ENCODE data around the gene PCYOX1L.
"Not testable (repeated sequence)": the region's sequence is repeated elsewhere in the genome, so short reads cannot be mapped to it uniquely, and the experiment has no call there.

PCYOX1L gene

DNA sequence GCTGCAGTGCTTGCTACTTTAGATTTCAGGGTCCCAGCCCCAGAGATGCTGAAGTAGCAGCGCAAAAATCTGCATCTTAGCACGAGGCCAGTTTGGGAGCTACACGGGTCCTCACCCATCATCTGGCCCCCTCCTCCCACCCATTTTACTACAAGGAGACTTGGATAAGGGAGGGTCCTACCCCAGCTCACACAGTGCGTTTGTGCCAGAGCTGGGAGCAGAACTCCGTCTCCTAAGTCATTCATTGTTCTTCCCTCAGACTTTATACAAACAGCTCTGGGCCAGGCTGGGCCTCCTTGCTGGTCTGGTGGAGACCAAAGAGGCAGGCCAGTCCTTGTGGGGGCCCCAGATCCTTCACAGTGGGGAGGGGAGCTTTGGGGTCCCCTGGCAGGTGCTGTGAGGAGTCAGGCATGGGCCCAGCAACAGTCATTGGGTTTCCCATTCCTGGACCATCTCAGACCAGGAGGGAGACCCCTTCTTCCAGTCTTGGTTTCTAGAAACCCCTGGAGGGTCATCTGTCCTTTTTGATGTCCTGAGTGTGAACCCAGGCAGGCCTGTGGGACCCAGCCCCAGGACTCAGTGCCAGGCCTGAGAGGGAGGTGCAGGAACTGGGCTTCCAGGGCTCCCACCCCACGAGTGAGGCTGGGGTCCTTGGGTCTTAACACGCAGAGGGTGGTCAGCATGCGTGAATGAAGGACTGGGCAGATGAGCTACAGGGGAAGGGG is 23.6 kb downstream of the PCYOX1L start:
- Mint-ChIP-seq H3K27ac (no peak overlapping the region), H3K4me3 (no peak overlapping the region), H3K36me3 (ENCODE audit: low read depth) (no peaks in the 10 kb centered on the region), H3K27me3 (no peaks in the 10 kb centered on the region), H3K4me1 (ENCODE audit: low read depth) (no peaks in the 10 kb centered on the region), H3K9me3 (no peaks in the 10 kb centered on the region)

DNA sequence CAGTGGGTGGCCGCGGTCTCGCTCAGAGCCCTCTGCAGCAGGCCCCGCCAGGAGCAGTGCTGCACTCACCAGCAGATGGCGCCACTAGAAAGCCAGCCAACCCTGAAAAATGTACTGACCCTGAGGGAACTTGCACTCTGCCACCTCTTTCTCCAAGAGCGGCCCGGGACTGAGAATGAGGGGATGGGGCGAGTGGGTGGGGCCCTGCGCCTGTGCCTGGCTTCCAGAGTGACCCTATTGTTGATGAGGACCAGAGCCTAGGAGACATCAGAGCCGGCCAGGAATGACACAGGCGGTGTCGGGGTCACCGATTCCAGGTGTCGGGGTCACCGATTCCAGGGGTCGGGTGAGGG is 24.1 kb downstream of the PCYOX1L start:
- no peaks in the 10 kb centered on the region for H3K36me3 Mint-ChIP-seq (ENCODE audit: low read depth)
- H3K4me1 Mint-ChIP-seq (ENCODE audit: low read depth) = no peaks in the 10 kb centered on the region
- H3K4me3 Mint-ChIP-seq = no peak overlapping the region
- H3K9me3 Mint-ChIP-seq = no peaks in the 10 kb centered on the region
- no peaks in the 10 kb centered on the region for H3K27me3 Mint-ChIP-seq
- no peak overlapping the region for H3K27ac Mint-ChIP-seq

DNA sequence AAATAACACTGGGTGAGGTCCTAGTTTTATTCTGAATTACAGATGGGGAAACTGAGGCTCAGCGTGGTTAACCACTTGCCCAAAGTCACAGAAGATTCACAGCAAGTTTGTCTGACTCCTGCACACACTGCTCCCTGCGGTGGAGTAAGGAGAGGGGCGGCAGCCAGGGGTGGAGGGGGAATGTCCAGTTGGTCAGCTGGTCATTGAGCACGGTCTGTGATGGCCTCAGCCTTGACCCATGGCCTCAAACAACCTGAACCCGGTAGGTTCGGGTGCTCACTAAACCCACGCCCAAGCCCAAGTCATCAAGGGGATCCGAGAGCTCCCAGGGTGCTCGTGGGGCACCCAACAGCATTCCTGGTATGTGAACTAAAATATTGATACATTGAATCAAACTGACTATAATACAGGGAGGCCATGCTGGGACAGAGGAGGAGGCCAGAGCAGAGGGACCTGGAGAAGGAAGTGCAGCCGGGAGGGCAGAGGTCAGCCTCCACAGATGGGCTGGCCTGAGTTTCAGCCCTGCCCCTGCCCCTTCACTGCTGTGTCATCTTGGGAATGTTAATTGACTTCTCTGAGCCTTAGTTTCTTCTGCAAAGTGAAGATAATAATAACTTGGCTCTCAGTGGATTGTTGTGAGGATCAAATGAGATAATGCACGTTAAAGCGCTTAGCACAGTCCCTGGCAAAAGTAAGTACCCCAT is 24.8 kb downstream of the PCYOX1L start:
- H3K27me3 Mint-ChIP-seq = no peaks in the 10 kb centered on the region
- no peaks in the 10 kb centered on the region for H3K4me1 Mint-ChIP-seq (ENCODE audit: low read depth)
- no peaks in the 10 kb centered on the region for H3K36me3 Mint-ChIP-seq (ENCODE audit: low read depth)
- H3K27ac Mint-ChIP-seq = no peak overlapping the region
- no peaks in the 10 kb centered on the region for H3K9me3 Mint-ChIP-seq
- no peak overlapping the region for H3K4me3 Mint-ChIP-seq

DNA sequence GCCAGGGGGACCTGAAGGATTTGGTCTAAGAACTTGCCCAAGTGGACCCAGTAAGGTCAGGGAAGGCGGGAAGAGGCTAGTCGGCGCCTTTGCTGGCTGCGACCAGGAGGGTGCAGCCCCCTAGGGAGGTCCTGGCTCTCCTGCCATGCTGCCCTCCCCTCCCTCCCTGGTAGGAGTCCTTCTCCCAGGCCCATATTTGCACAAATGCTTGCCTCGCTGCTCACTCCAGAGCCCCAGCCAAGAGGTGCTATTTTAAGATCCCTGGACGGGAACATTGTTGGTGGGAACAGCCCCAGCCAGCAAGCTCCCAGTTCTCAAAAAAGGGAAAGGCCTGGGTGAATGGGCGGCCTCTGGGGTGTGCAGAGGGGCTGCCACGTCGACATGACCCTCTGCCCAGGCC is 25.6 kb downstream of the PCYOX1L start:
- H3K27me3 Mint-ChIP-seq = no peaks in the 10 kb centered on the region
- H3K27ac Mint-ChIP-seq = no peak overlapping the region
- H3K4me1 Mint-ChIP-seq (ENCODE audit: low read depth) = no peaks in the 10 kb centered on the region
- H3K36me3 Mint-ChIP-seq (ENCODE audit: low read depth) = no peaks in the 10 kb centered on the region
- H3K9me3 Mint-ChIP-seq = no peaks in the 10 kb centered on the region
- H3K4me3 Mint-ChIP-seq = no peak overlapping the region

DNA sequence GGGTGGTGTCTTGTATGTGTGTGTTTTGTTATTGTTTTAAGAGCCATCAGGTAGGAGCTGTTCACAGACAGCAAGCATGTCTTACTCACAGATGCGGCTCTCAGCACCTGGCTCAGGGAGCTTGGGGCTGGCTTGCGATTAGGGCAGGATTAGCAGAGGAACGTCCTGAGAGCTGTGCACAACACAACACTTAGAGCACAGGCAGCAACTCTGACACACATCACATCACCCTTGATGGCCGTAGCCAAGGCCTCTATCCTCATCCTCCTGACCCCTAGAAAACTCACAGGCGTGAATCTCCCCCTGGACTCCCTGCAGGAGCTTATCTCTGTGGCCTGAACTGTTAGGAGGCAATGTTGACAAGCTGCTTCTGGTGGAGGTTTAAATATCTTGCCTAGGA is 28.3 kb downstream of the PCYOX1L start:
- Mint-ChIP-seq H3K27ac (no peak overlapping the region), H3K9me3 (no peaks in the 10 kb centered on the region), H3K4me1 (ENCODE audit: low read depth) (no peaks in the 10 kb centered on the region), H3K4me3 (no peak overlapping the region), H3K27me3 (no peaks in the 10 kb centered on the region), H3K36me3 (ENCODE audit: low read depth) (no peaks in the 10 kb centered on the region)

DNA sequence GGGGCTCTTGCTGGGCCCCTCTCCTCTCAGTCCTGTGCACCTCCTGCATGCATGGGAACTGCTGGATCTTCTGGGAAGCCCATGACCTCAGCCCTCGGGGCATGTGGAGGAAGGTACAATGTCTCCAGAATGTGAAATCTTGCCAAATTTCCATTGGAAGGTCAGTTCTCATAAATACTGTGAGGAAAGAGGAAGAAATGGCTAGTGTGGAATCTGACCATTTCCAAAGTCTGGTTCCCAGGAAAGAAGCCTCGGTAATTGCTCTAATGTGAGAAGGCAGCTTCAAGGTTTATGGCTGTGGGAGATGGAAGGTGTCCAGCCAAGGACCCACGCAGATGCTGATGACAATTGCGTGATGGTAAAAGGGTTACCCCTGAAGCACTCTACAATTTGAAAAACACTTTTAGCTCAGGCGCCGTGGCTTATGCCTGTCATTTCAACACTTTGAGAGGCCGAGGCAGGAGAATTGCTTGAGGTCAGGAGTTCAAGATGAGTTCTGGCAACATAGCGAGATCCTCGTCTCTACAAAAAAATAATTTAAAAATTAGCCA is 29.3 kb downstream of the PCYOX1L start:
- Mint-ChIP-seq H3K27ac (no peak overlapping the region), H3K9me3 (no peaks in the 10 kb centered on the region), H3K4me3 (no peak overlapping the region), H3K4me1 (ENCODE audit: low read depth) (no peaks in the 10 kb centered on the region), H3K27me3 (no peaks in the 10 kb centered on the region), H3K36me3 (ENCODE audit: low read depth) (no peaks in the 10 kb centered on the region)

DNA sequence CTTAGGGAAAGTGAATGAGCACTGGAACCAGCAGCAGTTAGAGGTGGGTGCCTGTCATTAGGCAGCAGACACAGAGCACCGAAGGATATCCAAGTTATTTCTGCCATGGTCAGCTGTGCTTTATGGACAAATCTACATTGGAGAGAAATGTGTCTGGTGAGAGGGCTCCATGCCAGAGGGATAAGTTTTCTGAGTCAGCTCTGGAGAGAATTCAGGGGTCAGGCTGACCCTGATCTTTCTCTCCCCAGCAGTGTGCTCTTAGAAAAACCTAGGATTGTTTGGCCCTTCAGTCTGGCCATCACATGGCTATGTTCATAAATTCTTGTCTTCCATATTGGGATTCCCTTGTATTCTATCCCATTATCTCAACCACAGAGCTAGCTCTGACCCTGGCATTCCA is 30.1 kb downstream of the PCYOX1L start:
- Mint-ChIP-seq H3K27ac (no peak overlapping the region), H3K4me1 (ENCODE audit: low read depth) (no peaks in the 10 kb centered on the region), H3K9me3 (no peaks in the 10 kb centered on the region), H3K36me3 (ENCODE audit: low read depth) (no peaks in the 10 kb centered on the region), H3K4me3 (no peak overlapping the region), H3K27me3 (no peaks in the 10 kb centered on the region)

DNA sequence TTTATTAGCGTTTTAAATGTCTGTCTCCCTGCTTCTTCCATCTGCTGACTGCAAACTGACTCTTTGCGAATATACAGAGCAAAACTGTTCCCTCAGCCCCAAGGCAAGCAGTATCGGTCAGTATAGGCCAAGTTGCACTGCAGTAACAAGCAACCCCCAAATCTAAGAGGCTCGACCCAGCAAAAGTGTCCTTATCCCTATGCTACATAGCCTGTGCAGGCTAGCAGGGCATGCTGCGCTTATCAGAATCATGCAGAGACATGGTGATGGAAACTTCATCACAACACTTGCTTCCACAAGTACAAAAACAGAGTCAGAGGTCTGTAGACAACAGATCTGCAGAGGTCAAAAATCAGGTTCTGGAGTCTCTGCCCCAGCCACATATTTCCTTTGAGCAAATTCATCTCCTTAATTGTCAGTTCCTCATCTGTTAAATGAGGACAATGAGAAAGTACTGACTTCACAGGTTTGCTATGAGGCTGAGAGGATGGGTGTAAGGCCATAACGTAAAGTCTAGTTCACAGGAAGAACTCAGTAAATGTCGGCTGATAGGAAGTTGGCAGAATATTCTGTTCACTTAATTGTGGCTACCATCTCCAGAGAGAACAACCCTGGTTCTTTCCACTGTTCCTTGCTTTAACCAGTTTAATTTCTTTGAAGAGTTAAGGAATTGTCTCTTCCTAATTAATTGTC is 30.8 kb downstream of the PCYOX1L start:
- no peaks in the 10 kb centered on the region for H3K36me3 Mint-ChIP-seq (ENCODE audit: low read depth)
- H3K27me3 Mint-ChIP-seq = no peaks in the 10 kb centered on the region
- no peaks in the 10 kb centered on the region for H3K4me1 Mint-ChIP-seq (ENCODE audit: low read depth)
- no peak overlapping the region for H3K4me3 Mint-ChIP-seq
- H3K27ac Mint-ChIP-seq = no peak overlapping the region
- H3K9me3 Mint-ChIP-seq = no peaks in the 10 kb centered on the region

DNA sequence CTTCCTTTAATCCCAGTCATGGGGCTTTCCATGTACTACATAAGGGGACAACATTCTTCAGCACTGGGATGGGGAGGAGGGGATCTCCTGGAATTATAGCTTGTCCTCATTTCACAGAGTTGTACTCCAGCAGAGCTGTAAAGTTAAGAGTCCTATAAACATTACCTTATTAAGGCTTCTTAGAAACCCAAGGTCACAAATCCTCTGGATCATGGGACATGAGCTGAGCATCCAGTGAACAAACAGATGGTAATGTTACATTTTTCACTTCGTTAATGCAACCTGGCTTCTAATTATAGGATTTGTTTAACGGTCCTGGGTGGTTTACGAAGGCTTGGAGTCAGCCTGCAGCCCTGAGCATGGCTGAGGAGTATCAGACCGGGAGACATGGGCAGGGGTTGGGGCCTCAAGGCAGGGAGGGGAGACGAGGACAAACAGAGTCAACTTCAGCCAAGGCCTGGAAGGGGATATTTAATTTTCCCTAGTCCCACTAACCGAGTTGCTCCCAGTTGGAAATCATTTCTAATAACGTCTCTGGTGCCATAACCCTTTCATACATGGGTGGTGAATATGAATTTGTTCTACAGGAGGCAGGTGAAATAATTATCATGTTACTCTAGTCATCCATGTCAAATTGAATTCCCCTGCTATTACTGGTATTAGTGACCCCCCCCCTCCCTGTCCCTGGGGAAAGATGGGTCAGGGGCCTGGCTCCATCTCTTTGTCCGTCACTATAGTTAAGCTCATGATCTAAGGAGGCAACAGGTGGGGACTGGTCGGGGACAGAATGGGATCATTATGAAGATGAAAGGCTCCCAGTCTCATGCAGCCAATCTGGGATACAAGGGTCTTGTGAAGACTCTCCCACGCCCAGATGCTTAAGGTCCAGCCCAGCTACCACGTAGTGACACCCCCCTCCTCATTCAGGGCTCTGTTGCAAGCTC is 32.0 kb downstream of the PCYOX1L start:
- Mint-ChIP-seq H3K36me3 (ENCODE audit: low read depth) (no peaks in the 10 kb centered on the region), H3K4me1 (ENCODE audit: low read depth) (no peaks in the 10 kb centered on the region), H3K9me3 (no peaks in the 10 kb centered on the region), H3K27ac (no peak overlapping the region), H3K4me3 (no peak overlapping the region), H3K27me3 (no peaks in the 10 kb centered on the region)

DNA sequence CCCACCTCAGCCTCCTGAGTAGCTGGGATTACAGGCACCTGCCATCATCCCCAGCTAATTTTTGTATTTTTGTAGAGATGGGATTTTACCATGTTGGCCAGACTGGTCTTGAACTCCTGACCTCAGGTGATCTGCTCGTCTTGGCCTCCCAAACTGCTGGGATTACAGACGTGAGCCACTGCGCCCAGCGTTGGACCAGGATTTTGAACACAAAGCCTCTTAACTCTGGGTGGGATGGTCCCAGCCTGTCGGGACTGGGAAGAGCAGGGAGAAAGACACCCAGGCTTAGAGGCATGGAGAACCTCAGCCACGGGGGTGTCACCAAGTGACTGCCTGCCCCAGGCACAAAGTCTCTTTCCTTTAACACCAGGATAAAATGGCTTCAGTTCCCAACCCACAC is 33.2 kb downstream of the PCYOX1L start:
- not testable (repeated sequence) for H3K27me3 Mint-ChIP-seq; H3K9me3 Mint-ChIP-seq; H3K4me1 Mint-ChIP-seq (ENCODE audit: low read depth); H3K27ac Mint-ChIP-seq; H3K36me3 Mint-ChIP-seq (ENCODE audit: low read depth); H3K4me3 Mint-ChIP-seq

DNA sequence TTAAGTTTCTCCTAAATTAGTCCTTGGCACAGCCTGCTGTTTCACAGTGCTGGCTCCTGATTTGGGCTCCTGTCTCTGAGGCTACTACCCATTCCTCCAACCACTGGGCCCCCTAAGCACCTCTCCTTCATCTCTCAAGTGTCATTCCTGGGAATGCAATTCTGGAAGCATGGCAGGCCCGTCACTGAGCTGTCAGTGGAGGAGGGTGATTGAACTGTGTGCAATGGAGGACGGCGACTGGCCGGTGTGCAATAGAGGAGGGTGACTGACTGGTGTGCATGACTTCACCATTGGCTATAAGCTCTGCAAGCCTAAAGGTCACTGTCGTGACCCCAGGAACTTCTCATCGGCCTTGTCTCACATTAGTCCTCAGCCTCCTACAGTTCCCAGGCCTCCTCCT is 33.7 kb downstream of the PCYOX1L start:
- Mint-ChIP-seq H3K4me1 (ENCODE audit: low read depth) (no peaks in the 10 kb centered on the region), H3K4me3 (no peak overlapping the region), H3K27me3 (no peaks in the 10 kb centered on the region), H3K36me3 (ENCODE audit: low read depth) (no peaks in the 10 kb centered on the region), H3K9me3 (no peaks in the 10 kb centered on the region), H3K27ac (no peak overlapping the region)

DNA sequence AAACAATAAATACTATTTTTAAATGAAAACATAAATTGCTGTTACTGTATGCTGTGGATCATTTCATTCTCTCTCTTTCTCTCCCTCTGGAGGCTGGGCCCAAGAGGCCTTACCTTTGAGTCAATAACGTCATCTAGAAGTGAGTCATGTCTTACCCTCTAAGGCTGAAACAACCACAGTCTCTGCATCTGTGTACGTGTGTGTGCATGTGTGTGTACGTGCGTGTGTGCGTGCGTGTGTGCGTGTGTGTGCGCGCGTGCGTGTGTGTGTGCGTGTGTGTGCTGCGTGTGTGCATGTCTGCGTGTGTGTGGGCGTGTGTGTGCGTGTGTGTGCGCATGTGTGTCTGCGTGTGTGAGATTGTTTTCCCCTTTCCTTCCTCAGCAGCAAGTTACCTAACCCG is 34.9 kb downstream of the PCYOX1L start:
- no peaks in the 10 kb centered on the region for H3K4me1 Mint-ChIP-seq (ENCODE audit: low read depth)
- H3K27ac Mint-ChIP-seq = no peak overlapping the region

DNA sequence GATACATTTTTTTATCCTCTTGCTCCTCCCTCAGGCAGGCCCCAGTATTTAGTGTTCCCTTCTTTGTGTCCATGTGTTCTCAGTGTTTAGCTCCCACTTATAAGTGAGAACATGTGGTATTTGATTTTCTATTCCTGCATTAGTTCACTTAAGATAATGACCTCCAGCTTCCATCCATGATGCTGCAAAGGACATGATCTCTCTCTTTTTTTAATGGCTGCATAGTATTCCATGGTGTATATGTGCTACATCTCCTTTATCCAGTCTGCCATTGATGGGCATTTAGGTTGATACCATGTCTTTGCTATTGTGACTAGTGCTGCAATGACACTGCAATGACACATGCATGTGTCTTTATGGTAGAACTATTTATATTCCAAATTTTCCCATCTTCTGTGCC is 37.1 kb downstream of the PCYOX1L start:
- not testable (repeated sequence) for H3K36me3 Mint-ChIP-seq (ENCODE audit: low read depth); H3K9me3 Mint-ChIP-seq; H3K27ac Mint-ChIP-seq; H3K27me3 Mint-ChIP-seq; H3K4me3 Mint-ChIP-seq; H3K4me1 Mint-ChIP-seq (ENCODE audit: low read depth)

More for the DNA sequence above, 34.9 kb downstream of the PCYOX1L start:
- no peaks in the 10 kb centered on the region for H3K27me3 Mint-ChIP-seq
- H3K4me3 Mint-ChIP-seq = no peak overlapping the region
- H3K36me3 Mint-ChIP-seq (ENCODE audit: low read depth) = no peaks in the 10 kb centered on the region
- no peaks in the 10 kb centered on the region for H3K9me3 Mint-ChIP-seq

DNA sequence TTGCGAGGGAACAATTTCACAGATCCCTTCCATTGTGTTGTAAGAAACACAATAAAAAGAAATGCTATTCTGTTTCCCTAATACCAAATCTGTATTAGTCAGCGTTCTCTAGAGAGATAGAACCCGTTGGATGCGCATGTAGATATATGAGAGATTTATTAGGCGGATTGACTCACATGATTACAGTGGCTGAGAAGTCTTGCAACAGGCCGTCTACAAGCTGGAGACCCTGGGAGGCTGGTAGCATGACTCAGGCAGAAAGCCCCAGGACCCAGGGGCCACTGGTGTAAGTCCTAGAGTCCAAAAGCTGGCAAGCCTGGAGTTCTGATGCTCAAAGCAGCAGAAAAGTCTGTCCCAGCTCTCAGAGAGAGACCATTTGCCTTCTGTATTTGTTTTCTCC is 39.7 kb downstream of the PCYOX1L start:
- no peak overlapping the region for H3K27ac Mint-ChIP-seq
- no peak overlapping the region for H3K4me3 Mint-ChIP-seq
- H3K27me3 Mint-ChIP-seq = no peaks in the 10 kb centered on the region
- H3K4me1 Mint-ChIP-seq (ENCODE audit: low read depth) = no peaks in the 10 kb centered on the region
- H3K9me3 Mint-ChIP-seq = no peaks in the 10 kb centered on the region
- H3K36me3 Mint-ChIP-seq (ENCODE audit: low read depth) = no peaks in the 10 kb centered on the region
